ENCODE measurements around the gene TANC1.

The TANC1 gene

DNA sequence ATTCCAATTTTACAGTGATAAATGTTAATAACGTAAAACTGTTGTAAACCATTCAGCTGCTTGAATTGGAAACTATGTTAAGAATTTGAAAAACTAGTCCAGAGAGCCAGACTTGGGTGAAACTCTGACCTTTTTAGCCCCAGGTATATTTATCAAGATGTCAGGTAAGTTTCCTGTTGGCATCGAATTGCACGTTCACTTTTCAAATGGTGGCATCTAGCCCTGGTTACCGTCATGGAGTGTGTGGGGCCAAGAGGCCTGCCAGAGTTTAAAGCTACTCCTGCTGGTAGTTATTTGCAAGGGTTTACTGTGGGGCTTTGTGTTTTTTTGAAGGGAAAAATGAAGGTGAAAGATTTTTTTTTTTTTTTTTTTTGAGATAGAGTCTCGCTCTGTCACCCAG is 208.1 kb downstream of the TANC1 start:
- DNase-seq = no peak

DNA sequence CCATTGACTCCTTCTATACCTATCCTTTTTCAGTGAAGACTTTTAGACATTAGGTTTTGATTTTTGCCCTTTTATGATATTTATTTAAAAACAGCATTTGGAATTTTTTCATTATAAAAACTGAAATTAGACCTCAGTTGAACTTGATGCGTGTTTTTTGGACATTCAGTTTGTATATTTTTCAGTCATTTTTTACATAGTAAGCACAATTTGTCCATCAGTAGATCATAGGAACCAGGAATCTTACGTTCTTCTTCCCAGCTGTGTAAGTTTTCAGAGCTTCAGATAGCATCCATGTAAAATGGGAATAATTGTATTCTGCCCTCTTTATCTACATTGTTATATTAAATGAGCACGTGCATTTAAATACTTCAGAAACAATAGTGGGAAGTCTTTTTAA is 208.9 kb downstream of the TANC1 start:
- no peak for DNase-seq

DNA sequence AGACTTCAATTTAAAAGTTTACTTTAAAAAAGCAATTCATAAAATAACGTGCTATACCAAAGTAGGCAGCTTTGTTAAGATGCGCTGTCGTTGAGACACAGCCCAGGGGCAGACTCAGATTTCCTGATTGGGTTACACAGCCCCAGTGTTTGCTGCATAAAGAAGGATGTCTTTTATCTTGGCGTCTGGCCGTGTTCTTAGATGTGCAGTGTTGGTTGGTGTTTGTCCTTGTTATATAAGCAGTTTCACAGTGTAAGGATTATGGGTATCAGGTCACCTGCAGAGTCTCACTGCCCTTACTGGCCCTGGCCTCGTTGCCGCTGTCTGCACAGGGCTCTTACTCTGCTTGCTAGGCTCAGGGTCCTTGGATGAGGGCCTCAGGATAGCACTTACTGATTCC is 209.5 kb downstream of the TANC1 start:
- no peak for DNase-seq

DNA sequence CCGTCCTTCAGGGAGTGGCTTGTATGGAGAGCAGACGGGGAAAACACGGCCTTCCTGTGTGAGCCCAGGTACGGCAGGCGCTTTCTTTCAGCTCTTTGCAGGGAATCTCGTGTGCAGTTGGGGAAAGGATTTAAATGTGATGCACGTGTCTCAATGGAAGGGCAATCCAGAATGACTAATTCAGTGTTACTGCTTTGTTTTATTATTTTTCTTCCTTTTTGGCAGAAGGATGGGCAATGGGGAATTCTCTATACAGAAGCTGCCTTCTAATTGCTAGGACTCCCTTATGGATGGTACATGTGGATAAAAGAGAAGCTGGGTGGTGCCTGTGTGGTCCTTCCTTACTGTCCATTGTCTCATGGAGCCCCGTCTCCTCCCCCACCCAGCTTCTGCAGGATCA is 210.7 kb downstream of the TANC1 start:
- DNase-seq = no peak

DNA sequence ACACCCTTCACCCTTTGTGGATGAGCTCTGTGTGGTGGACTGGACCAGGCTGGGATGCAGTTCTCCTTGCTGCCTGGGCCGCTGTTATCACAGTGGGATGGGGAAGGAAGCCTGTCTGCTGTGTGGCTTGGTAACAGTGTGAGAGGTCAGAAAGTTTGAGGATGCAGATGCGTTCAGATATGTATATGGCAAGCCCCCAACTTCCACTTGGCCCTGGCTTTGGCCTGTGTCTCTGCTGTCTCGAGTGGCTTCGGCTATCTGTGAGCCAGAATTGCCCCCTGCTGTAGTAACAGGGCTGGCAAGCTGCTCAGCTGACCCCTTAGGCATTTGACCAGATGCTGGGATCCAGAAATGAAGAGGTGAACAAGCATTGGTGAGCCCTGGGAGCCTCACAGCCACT is 211.3 kb downstream of the TANC1 start:
- DNase-seq = no peak

DNA sequence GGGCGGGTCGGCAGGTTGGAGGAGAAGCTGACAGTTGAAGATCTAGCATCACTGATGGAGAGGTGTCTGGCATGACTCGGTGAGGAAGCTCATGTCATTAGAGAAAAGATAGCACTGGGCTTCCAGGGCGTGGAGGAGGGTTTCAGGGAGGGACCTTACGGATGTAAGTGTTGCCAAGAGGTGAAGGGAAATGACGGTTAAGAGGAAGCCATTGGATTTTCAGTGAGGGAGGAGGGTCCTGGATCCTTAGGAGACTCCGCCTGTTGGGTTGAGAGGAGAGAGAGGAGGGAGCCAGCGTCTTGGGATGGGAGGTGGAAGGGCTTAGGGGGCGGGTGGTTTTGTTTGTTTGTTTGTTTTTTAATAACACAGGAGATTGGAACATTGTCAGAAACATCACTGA is 214.9 kb downstream of the TANC1 start:
- no peak for DNase-seq

DNA sequence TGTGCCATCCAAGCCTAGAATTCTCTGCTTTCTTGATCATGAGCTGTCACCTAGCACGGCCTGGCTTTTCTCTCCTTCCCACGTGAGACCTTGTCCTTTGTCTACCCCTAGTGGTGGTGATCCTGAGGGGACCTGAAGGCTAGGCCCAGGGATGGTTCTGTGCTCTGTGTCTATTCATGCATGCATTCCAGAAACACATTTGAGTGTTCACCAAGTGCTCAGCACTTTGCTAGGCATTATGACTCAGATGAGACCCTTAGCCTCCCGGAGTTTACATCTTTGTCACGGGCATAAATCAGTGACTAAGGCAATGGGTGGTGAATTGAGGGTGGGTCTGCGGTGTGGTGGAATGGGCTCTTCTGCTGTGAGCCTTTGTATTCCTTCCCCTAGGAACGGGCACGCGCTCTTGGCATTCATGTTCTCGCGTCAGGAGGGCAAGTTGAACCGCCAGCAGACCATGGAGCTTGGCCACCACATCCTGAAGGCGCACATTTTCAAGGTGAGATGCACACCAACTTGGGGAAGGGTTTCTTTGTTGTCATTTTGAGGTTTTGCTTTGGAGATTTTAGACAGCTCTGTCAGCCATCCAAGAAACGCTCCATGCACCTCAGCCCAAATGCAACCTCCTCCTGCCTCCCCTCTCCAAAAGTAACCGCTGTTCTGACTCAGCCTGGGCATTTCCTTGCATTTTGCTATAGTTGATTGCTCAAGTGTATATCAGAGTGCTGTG is 217.1 kb downstream of the TANC1 start:
- no peak for DNase-seq

DNA sequence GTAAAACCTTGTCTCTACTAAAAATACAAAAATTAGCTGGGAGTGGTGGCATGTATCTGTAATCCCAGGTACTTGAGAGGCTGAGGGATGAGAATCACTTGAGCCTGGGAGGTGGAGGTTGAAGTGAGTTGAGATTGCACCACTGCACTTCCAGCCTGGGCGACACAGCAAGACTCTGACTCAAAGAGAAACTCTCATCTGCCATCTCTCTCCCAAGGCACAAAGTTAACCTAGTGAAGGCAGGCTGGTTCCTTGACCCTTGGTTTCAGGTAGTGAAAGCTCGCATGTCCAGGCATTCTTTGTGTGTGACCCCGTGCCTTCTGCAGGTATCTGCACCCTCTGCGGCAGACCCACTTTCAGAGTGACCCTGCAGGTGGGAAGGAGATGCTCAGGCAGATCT is 218.0 kb downstream of the TANC1 start:
- no peak for DNase-seq

DNA sequence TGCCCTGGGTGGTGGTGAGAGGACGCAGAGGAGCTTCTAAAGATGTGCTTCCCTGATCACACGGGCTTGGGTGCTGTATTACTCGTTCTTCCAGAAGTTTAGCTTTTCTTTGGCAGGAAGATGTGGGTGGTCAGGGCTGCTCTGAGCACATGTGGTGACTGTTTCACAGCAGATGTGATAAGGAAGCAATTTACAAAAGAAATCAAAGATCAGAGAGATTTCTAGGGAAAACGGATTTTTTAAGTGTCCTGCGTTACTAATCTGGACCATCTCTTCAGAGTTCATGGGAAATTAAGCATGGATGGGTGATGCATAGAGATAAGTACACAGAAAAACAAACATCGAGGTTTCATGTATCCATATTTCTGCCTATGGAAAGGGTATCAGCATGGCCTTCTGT is 218.7 kb downstream of the TANC1 start:
- no peak for DNase-seq

DNA sequence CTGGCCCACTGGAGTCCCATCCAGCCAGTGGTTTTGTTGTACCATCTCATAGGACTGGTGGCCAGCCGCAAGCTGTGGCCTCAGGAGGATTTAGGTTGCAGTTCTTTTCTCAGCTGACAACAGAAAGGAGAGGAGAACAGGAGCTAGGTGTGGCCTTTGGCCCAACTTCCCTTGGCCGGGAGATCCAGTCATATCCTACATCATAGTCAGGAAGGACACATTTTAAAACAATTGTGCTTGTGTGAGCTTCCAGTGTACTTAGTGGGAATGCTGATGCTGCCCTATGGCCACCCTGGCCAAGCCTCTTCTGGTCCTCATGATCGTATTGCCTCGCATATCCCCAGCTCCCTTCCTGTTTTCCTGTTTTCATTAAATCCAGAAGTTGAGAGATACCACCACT is 220.0 kb downstream of the TANC1 start:
- DNase-seq = no peak

DNA sequence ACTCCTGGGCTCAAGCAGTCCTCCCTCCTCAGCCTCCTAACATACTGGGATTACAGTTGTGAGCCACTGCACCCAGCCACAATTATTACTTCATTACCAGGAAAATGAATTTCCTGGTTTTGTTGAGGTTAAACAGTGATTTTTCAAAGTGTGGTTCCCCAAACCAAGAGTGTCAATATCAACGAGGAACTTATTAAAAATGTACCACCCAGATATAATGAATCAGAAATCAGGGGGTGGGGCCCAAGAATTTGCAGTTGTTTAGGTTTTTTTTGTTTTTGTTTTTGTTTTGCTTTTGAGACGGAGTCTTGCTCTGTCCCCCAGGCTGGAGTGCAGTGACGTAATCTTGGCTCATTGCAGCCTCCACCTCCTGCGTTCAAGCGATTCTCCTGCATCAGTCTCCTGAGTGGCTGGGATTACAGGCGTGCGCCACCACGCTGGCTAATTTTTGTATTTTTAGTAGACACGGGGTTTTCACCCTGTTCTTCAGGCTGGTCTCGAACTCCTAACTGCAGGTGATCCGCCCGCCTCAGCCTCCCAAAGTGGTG is 224.0 kb downstream of the TANC1 start:
- DNase-seq = no peak

DNA sequence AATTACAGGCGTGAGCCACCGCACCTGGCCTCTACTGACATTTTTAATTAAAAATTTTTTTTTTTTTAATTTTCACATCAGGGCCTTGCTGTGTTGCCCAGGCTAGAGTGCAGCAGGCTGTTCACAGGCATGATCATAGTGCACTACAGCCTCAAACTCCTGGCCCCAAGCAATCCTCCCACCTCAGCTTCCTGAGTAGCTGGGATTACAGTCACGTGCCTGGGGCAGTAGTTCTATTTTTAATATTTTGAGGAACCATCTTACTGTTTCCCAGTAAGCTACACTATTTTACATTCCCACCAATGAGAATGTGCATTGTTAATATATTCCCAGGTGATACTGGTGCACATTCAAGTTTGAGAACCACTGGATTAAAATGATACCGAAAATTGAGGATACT is 225.4 kb downstream of the TANC1 start:
- DNase-seq = no peak

DNA sequence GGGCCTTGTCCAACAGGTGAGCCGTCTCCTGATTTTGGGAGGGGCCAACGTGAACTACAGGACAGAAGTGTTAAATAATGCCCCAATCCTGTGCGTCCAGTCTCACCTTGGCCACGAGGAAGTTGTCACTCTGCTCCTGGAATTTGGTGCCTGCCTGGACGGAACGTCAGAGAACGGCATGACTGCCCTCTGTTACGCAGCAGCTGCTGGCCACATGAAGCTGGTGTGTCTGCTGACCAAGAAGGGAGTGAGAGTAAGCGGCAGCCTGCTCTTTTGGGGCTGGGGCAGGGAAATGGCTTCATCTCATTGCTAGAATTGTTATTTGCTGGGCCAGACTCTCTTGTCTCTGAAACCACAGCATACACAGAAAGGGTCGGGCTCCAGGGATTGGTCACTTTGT is 225.8 kb downstream of the TANC1 start:
- DNase-seq = no peak

DNA sequence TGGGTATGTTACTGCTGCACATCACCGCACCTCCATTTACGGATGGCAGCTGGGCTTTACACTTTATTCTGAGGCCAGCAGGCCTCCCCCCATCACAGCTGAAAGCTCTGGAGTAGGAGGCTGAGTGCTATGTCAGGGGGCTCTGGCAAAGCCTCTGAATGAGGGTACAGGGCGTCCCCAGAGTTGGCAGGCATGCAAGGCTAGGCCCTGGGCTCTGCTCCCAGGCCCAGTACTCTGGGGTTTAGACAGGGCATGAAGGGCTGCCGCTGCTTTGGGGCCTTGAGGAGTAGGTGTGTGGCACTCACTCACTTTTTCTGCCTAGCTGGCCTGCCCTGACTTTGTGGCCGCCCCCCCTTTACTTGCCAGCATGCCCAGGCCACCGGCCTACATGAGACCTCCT is 227.3 kb downstream of the TANC1 start:
- no peak for DNase-seq

DNA sequence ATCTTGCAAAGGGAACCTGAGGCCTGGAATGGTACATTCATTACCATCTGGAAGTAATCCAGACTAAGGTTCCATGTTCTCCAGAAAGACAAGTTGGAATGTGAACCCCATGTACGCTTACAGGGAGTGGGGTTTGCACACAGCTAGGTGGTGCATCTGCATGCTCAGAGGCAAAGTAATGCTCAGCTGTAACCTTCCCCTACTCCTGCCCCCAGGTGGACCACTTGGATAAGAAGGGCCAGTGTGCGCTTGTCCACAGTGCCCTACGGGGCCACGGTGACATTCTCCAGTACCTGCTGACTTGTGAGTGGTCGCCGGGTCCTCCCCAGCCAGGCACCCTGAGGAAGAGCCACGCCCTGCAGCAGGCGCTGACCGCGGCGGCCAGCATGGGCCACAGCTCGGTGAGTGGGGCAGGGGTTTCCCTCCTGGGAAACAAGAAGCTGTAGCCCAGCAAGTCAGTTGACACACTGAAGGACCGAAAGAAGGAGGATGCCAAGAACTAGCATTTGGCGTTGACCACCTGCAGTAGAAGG is 228.0 kb downstream of the TANC1 start:
- DNase-seq = no peak

DNA sequence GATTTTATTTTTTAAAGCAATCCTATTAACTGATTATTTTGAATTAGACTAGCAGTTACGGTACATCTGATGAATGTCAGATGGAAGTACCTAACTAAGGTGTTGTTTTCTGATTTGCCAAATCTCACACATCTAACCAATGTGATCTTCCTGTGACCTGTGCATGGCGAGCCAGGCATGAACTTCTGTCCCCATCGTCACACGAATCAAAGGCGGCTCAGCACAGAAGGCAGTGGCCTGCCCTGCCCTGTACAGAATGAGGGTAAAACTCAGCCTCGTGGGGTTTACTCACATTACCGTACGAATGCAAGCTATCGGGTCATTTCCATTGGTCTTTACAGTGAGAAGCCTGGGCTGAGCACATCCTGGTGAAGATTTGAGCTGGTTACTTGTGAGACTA is 230.8 kb downstream of the TANC1 start:
- DNase-seq = no peak

DNA sequence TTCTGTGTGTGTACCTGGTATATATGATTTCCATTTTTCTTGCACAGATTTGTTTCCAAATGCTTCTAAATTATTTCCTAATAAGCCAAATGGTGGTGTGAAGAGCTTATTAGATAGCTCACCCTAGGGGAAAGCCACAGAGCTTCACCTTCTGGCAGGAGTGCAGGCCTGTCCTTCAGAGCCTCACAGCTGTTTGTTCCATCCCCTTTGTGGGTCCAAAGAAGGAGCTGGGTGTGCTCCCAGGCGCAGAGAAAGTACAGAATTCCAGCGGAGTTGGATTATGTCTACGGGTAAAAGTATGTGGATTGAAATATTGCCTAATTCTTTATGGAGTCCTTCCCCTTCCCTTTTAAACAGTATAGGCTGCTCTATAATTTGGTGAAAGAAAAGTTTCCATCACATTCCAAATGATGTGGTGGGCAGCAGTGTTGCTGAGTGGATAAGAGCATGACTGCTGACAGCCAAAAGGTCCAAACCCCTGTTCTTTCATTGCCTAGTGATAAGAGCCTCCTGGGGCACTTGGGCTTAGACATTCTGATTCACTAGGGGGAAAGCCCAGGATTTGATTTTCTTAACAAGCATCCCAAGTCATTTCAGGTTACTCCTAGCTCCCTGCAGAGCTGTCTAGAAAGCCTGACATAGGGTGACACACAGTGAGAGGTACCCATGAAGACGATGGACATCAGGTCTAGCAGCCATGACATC is 231.5 kb downstream of the TANC1 start:
- no peak for DNase-seq

DNA sequence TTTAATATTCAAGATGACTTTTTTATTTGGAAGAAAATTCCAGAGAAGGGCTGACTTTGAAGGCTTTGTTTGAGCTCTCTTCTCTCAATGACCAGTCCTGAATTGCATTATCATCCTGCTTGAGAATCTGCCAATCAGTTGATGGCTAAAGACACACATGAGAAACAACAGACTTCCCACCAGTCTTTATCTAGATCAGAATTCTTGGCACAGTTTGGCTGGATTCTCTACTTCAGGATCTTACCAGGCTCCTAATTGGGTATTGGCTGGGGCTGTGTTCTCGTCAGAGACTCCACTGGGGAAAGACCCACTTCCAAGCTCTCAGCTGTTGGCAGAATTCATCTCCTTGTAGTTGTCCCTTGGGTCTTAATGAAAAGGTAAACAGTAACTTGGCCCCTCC is 232.1 kb downstream of the TANC1 start:
- no peak for DNase-seq

DNA sequence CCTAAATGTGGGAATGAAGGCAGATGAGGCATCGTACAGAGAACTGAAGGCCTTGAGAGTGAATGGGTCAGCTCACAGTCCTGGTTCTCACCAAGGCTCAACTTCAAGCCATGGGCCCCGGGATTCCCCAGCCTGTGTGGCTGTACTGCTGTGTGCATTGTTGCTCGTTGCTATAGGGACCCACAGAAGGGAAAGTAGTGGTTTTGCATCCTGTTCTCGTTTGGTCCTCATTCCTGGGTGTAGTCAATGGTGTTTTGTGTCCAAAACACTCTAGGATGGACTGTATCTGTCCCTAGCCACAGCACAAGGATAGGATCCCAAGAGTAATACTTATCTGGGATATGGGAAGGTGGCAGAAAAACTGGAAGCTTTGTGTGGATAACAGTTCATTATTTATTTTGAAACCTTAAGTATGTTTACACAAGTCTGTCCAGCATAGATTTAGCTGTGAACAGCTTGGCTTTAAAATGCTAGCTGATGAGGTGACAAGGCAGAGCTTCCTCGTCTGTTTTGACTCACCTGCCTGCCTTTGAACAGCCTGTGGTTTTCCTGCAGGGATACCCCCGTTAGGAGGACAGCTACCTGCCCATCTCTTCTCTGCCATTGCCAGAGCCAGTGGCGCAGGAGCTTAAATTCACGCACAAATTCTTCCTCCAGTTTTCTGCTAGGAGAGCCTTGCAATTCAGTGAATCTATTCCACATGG is 233.1 kb downstream of the TANC1 start:
- DNase-seq = peak; percentile 23

DNA sequence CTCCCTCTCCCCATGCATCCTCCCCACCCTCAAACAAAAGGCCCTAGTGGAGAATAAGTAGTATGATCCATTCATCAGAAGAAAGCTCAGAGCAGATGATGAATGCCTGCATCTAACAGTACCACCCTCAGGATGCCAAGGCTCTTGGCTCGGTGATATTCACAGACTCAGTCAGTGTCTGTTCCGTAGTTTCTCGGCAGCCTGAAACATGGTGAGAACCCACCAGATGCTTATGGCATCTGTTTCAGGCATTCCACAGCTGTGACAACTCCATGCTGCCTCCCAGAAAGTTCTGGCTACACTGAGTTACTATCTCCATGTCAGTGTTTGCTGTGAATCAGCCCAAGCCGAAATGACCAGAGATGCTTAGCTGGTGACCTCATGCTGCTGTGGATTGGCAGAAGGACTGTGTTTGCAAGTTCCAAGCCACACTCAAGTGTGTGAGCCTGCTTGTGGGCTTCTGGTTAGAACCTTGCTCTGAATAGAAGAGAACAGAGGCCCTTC is 234.2 kb downstream of the TANC1 start:
- DNase-seq = no peak

DNA sequence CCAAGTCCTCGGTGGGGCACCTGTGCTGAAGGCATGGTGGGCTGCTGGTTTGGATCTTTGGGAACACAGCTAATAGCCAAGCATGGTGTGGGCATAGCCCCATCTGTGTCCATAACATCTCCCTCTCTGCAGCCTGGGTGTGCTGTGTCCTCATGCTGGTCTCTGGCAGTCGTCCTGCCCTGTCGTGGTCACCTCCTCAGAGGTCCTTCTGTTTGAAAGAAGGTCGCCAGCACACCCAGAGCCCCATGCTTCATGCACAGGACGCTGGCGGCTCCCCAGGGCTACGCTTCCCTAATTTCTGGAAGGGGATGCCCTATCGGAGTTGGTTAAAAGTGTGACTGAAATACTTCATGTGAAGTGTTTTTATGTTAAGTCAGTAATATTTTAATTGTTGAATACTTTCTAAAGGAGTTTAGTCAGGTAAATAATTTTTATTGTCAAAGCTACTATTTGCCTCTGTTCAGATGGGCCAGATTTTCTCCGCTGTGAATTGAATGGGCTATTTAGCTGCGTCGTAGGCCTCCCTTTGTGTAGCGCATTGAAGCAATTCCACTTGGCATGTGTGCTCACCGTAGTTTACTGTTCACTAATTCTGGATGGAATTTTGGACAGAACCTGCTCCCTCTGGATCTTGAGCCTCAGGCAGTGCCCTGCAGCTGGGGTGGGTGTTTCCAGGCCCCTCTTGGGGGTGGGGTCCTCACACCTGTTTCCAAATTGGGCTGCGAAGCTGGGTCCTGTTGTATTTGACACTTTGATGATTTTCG is 236.1 kb downstream of the TANC1 start:
- DNase-seq = no peak

DNA sequence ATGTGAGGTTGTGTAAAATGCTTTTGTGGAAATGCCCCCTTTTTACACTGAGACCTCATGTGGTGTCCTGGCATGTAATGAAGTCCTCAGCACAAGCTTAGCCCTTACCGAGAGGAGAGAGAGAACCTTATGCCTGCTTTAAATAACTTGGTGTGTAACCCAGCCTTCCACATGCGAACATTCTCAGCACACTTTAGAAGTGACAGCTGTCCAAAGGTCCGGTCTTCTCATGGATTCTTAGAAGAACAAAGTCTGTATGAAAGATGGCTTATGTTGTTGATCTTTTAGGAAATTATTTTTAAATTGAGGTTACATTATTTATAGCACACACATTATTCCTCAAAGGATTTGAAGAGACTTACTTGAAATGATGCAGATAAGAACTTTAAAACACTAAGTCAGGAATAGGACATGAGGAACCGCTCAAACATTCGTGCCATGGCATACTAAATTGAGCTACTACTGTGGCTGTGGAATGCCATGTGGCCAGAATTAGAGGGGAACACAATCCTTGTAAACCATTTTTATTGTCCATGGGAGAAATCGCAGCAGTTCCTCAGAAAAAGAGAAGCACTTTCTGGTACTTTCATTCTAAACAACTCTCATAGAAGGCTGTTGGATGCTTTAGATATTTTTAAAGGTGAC is 238.4 kb downstream of the TANC1 start:
- DNase-seq = no peak
